Hematopoietic multipotent progenitor cell (in vitro differentiated cells): ENCODE measurements around the gene MGLL. TPM values are rescaled to one million over a fixed set of nuclear protein-coding genes. Genes with fewer than 3 reads are reported as not detected.

ENCODE experiments used
- DNase-seq, 3 donors: peaks; one replicate each; pipeline ENCODE4 v3.0.0-alpha.2; 2011 to 2015; ENCODE audit warnings: low read depth in 2 of 3, low spot score in 2 of 3
- total RNA-seq: library from RNA; depleted of rRNA; stranded (reverse); fragments of >200 nt; gene quantifications from one replicate; pipeline ENCODE4 v1.2.3, GENCODE V29; 2012

MGLL gene
- total RNA-seq, 1 donor, result 52.2 TPM

GRCh38 chr3:127777332-127777731, 45.0 kb downstream of the MGLL start:
- no peak for DNase-seq

DNA sequence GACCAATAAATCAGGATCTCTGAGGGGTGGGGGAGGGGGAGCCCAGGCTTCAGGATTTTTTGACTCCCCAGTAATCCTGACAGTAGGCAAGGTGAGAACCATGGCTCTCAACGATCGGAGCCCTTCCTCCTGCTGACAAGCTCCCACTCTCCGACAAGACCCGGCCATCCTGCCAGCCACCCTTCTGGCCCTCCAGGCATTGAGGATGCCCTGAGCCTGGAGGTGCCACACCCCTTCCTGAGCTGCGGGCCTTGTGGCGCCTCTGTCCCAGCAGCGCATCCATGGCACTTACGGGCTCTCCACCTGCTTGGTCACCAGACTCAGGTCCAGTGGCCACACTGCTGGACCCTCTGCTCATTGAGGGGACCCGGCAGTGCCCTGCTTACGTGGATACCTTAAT, 46.0 kb downstream of the MGLL start:
- no peak for DNase-seq

DNA sequence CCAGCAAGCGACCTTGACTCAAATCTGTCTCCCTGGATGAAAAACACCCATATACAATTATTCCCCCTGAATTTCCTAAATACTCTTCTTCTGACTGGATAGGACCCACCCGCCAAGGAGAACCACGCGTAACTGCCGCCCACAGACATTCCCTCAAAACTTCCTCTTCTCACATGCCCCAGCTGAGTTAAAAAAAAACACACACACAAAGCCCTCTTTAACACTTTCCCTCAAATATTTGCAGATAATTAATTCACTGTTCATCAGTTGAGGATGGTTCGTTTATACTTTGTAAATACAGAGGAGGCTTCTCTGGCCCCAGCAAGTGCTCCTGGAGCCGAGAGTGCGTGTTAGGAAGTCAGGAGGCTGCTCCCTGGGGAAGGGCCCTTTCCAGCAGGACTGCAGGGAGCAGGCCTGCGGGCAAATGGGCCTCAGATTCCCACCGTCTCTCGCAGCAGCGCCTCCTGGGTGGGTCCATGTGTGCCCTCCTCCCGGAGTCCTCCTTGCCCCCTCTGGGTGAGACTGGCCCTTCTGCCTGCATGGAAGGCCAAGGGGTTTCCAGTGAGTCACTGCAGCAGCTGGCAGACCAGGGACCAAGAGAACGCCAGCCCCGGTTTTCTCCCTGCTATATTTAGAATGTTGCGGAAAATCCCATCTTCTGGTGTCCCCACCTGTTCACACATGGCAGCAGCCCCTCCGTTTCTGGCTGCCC, 46.8 kb downstream of the MGLL start:
- DNase-seq, result peak in 2 of 3 donors; percentile 48 to 49

GRCh38 chr3:127774647-127775046, 47.7 kb downstream of the MGLL start:
- DNase-seq, result no peak

GRCh38 chr3:127773752-127774395, 48.4 kb downstream of the MGLL start:
- no peak for DNase-seq

DNA sequence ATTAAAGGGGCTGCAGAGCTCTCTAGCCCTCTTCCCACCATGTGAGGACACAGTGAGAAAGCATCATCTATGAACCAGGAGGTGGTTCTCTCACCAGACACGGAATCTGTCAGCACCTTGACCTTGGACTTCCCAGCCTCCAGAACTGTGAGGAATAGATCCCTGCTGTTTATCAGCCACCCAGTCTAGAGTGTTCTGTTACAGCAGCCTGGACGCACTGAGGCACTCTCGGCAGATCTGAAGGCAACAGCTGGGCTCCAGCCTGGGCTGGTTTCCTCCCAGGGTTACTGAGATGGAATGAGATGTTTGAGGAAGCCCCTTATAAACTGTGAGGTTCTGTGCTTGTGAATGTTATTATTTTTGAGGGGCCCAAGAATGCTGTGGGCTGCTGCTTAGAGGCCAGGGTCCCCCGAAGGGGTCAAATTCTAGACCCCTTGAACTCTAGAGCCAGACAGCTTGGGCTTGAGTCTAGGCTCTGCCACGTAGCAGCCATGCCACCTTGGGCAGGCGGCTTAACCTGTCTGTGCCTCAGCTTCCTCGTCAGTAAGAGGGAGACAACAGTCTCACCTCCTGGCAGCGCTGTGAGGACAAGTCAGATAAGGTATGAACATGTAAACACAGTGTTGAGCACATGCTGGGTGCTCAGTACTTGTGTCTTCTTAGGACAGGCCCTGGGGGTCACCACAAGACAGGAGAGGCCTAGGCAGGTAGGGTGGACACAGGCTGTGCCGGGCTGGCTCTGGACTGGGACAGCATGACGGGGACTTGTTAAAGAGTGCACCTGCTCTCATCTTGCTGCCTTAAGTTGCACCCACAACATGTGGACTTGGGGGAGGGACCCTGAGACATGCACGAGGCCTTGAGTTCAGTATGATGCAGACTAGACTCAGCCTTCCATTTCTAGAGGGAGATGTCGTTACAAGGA, 49.2 kb downstream of the MGLL start:
- DNase-seq, result no peak

GRCh38 chr3:127772273-127772672, 50.0 kb downstream of the MGLL start:
- DNase-seq, result no peak

- no peak for DNase-seq
Measured at GRCh38 chr3:127771746-127772145, 50.6 kb downstream of the MGLL start.

DNA sequence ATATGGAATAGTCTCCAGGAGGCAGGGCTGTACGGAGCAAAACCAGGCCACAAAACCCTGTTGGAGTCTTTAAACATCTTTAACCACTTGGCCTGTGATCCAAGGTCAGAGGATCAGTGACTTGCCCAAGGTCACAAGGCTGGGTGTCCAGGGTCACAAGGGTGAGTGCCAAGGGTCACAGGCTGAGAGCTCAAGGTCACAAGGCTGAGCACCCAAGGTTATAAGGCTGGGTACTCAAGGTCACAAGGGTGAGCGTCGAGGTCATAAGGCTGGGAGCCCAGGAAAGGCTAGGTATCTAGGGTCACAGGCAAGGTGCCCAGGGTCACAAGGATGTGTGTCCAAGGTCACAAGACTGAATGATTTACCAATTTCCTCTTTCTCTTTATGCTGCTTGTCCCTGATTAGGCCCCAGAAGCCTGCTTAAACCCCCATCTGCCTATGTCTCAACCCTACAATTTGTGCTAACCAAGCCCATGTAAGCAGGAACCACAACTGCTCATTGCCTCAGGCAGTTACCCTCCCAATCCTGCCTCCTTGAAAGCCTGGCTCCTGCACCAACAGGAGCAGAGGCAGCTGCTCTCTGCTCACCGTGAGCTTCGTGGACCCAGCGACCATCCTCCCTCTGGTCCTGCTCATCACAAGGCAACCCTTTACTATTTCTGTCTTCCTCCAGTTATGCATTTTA, 51.5 kb downstream of the MGLL start:
- DNase-seq, result peak in 1 of 3 donors; percentile 58

DNA sequence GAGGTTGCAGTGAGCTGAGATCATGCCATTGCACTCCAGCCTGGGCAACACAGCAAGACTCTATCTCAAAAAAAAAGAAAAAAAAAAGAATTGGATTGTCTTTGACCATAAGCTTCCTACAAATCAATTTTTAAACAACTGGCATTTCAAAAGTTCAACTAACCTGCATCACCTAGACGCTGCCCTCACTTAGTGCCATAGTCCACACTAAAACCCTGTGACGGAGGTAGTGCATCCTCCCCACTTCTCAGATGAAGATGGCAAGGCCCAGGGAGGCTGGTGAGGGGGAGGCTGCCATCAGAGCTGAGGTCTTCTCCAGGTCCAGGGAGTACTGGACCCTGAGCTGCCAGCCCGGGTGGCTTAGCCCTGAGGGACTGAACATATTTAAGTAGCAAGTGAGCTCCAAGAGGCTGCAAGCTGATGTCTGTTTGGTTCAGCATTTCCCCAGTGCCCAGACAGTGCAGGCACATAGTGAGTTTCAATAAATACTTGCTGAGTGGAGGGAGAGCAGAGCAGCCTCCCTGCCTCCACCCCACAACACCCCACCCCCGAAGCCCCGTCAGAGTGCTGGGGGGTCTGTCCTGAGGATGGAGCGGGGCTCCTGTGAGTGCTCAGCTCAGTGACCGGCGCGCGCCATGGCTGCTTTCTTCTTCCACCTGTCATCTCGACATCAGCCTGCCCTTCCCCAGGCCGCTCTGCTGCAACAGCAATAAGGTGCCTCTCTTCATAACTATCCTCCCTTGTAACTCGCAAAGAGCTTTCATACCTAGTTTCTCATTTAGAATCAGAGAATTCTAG, 52.8 kb downstream of the MGLL start:
- DNase-seq, result no peak

GRCh38 chr3:127768346-127769008, 53.8 kb downstream of the MGLL start:
- DNase-seq, result no peak

DNA sequence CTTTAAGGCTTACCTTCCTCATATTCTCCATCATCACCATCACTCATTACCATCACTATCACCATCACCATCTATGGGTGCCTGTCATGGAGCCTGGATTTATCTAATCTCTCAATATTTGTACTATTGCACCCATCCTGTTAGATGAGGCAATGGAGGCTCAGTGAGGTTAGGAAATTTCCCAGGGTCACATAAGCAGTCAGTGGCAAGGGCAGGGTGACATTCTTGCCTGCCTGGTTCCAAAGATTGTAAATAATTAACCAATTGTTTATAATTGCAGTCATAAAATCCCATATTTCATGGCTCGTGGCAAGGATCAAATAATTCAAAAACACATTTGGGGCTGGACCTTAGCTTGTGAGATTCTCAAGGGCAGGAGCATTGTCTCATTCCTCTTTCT, 55.2 kb downstream of the MGLL start:
- DNase-seq, result no peak

DNA sequence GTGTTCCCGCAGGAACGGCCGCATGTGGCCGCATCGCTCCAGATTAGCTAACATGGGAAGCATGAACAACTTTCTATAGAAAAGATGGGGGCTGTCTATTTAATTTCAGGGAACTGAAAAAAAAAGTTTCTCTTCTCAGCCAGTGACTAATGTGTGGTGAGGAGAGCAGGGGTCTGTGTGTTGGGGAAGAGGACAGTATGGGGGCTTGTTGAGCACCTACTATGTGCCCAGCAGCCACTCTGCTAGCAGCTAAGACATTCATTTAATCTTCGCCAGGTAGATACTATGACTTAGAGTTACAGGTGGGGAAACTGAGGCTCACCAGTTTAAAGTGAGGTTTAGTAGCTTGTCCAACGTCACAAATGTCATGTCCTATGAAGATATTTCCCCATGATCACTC, 56.6 kb downstream of the MGLL start:
- DNase-seq, result no peak

DNA sequence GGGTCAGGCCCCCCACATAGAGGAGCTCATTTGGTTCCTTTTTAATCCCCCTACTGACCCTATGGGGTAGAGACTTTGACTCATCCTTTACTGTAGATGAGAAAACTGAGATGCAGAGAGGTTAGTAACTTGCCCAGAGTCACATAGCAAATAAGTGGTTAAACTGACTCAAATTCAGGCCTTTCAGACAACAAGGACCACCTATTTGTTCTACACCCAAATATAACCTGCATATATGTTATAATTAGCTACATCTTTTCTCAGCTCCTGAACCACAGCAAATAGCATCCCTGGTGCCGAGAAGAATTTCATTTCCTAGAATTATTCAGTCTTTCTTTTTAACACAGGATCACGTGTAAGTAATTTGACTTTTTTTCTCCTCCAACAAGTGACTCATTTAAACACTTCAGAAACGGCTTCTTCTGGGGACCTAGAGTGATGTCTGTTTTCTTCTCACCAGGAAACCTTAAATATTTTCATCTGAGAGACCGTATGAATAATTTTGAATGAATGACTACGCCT, 57.4 kb downstream of the MGLL start:
- DNase-seq, result no peak

DNA sequence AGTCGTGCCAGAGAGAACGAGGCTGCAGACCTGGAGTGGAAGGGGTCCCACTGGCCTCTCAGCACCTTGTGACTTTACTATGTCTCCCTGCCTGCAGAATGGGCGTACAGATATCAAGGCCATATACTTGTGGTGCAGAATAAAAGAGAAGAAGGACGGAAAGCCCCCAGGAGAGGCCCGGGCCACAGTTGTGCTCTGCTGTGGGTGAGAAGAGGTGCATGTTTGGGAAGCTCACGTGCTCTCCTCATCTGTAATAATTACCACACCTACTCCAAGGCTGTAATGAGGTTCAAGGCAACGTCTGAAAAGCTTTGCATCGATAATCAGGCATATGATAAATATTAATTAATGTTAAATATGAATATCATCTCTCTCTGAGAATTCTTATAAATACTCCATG, 58.0 kb downstream of the MGLL start:
- DNase-seq, result no peak

DNA sequence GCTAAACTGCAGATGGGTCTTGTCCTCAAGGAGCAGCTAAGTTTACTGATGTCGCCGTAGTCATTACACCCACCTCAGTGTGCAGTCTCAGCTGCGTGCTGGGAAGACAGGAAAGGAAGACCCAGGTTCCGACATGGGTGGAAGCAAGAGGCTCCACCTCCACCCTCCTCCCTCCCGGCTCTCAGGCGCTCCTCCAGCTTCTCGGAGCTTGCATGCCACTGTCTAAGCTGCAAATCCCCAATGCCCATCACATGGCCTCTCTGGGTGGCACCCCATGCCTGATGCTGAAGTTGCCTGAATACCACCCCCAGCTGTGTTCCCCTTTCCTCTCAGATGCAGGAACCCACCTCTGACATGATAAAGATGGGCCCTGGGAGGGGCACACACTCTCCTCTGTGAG, 58.5 kb downstream of the MGLL start:
- DNase-seq, result no peak

GRCh38 chr3:127763337-127763736, 59.0 kb downstream of the MGLL start:
- DNase-seq, result no peak

- DNase-seq, result no peak
Measured at GRCh38 chr3:127762787-127763105, 59.6 kb downstream of the MGLL start.

- peak in 2 of 3 donors; percentile 76 to 85 for DNase-seq
Measured at GRCh38 chr3:127762077-127762786, 60.1 kb downstream of the MGLL start.
